H1 (cell line): Measurements from ENCODE around the gene MIDN. TPM values are rescaled to one million over a fixed set of nuclear protein-coding genes. Genes with fewer than 3 reads are reported as not detected.

ENCODE experiments used
- BCL11A ChIP-seq, 2 experiments: IDR thresholded peaks; one replicate each; pipeline ENCODE4 v1.6.1; 2011; ENCODE audit warnings: low read depth in 2 of 2, low read length in 2 of 2, mild to moderate bottlenecking in 2 of 2
- CBX8 ChIP-seq: fragments of 300-800, 300-1000 bp; sonication (generic); IDR thresholded peaks from 2 replicates; pipeline ENCODE4 v1.7.1; 2016; ENCODE audit warnings: low read depth, low read length, borderline replicate concordance
- CEBPB ChIP-seq: IDR thresholded peaks from 2 replicates; pipeline ENCODE4 v1.6.1; 2012; ENCODE audit warnings: low read depth, low read length
- CHD1 ChIP-seq: IDR thresholded peaks from 2 replicates; pipeline ENCODE4 v1.6.1; 2012; ENCODE audit warnings: low read depth, low read length, improper control_type of control experiment
- CTBP2 ChIP-seq: IDR thresholded peaks from 2 replicates; pipeline ENCODE4 v1.7.0; 2011; ENCODE audit warnings: borderline replicate concordance, mild to moderate bottlenecking, moderate library complexity, mixed read lengths, low read length; ENCODE audit not compliant: insufficient read depth, insufficient read length
- E2F6 ChIP-seq: IDR thresholded peaks from 2 replicates; pipeline ENCODE4 v1.6.1; 2012; ENCODE audit warnings: inconsistent platforms
- EGR1 ChIP-seq: IDR thresholded peaks from 2 replicates; pipeline ENCODE4 v1.6.1; 2011; ENCODE audit warnings: low read depth, low read length, borderline replicate concordance
- EP300 ChIP-seq, 2 experiments: IDR thresholded peaks; 1 replicate in 1 of 2; 2 replicates in 1 of 2; pipeline ENCODE4 v1.6.1; 2011 to 2012; ENCODE audit warnings: low read depth in 2 of 2, low read length in 2 of 2, mild to moderate bottlenecking in 2 of 2, borderline replicate concordance in 1 of 2, inconsistent platforms in 1 of 2, moderate library complexity in 1 of 2
- HDAC2 ChIP-seq, 2 experiments: fragments of 300-600 bp in 1 of 2; sonication (generic) in 1 of 2; IDR thresholded peaks; 2 replicates each; pipeline ENCODE4 v1.6.1; 2011 to 2012; ENCODE audit warnings: low read depth in 2 of 2, low read length in 2 of 2, mild to moderate bottlenecking in 2 of 2, moderate library complexity in 2 of 2, borderline replicate concordance in 1 of 2, inconsistent platforms in 1 of 2
- JUN ChIP-seq: IDR thresholded peaks from 2 replicates; pipeline ENCODE4 v1.6.1; 2011; ENCODE audit warnings: low read depth, mild to moderate bottlenecking, improper control_type of control experiment, low read length
- JUND ChIP-seq: IDR thresholded peaks from 2 replicates; pipeline ENCODE4 v1.6.1; 2011; ENCODE audit warnings: mild to moderate bottlenecking, improper control_type of control experiment, low read length
- PHF8 ChIP-seq: fragments of 200-600 bp; sonication (generic); conservative IDR thresholded peaks from 2 replicates; pipeline ENCODE4 v1.7.1; 2012; ENCODE audit warnings: low read depth, mild to moderate bottlenecking, inconsistent platforms, low read length, moderate library complexity
- POU5F1 ChIP-seq: IDR thresholded peaks from 2 replicates; pipeline ENCODE4 v1.6.1; 2011; ENCODE audit warnings: low read depth, mild to moderate bottlenecking, low read length, moderate library complexity
- RAD21 ChIP-seq, 2 experiments: IDR thresholded peaks in 1 of 2; conservative IDR thresholded peaks in 1 of 2; 2 replicates each; pipeline ENCODE4 v1.6.1; 2011; ENCODE audit warnings: low read depth in 2 of 2, low read length in 2 of 2, improper control_type of control experiment in 1 of 2, inconsistent platforms in 1 of 2, mild to moderate bottlenecking in 1 of 2, moderate library complexity in 1 of 2
- RFX5 ChIP-seq: IDR thresholded peaks from 2 replicates; pipeline ENCODE4 v1.6.1; 2011; ENCODE audit warnings: low read depth, low read length, improper control_type of control experiment, borderline replicate concordance
- RXRA ChIP-seq: IDR thresholded peaks from 2 replicates; pipeline ENCODE4 v1.6.1; 2011; ENCODE audit warnings: low read depth, mild to moderate bottlenecking, low read length, moderate library complexity; ENCODE audit not compliant: insufficient read depth
- SAP30 ChIP-seq: fragments of 300-600 bp; sonication (generic); IDR thresholded peaks from 2 replicates; pipeline ENCODE4 v1.7.1; 2012; ENCODE audit warnings: low read length, moderate library complexity, mild to moderate bottlenecking, inconsistent platforms; ENCODE audit not compliant: insufficient read depth, insufficient replicate concordance
- SIX5 ChIP-seq: IDR thresholded peaks from 2 replicates; pipeline ENCODE4 v1.6.1; 2011; ENCODE audit warnings: mild to moderate bottlenecking, low read depth, low read length
- SP1 ChIP-seq: IDR thresholded peaks from 2 replicates; pipeline ENCODE4 v1.6.1; 2011; ENCODE audit warnings: low read depth, low read length
- TCF12 ChIP-seq: IDR thresholded peaks from 2 replicates; pipeline ENCODE4 v1.6.1; 2011; ENCODE audit warnings: low read depth, mild to moderate bottlenecking, low read length
- USF2 ChIP-seq: IDR thresholded peaks from 2 replicates; pipeline ENCODE4 v1.6.1; 2011; ENCODE audit warnings: low read length, improper control_type of control experiment
- YY1 ChIP-seq: IDR thresholded peaks from 2 replicates; pipeline ENCODE4 v1.6.1; 2011; ENCODE audit warnings: low read depth, mild to moderate bottlenecking, low read length
- ZNF274 ChIP-seq: IDR thresholded peaks from 2 replicates; pipeline ENCODE4 v1.7.0; 2012; ENCODE audit warnings: low read length, borderline replicate concordance; ENCODE audit errors: extremely low read depth
- polyA plus RNA-seq, 7 experiments: library from polyadenylated mRNA; depleted of rRNA in 3 of 7; stranded (reverse) in 5 of 7; unstranded in 2 of 7; fragments of >200 nt in 5 of 7; fragments of 200-250 nt in 2 of 7; gene quantifications; 1 replicate in 5 of 7; 2 replicates in 1 of 7; 4 replicates in 1 of 7; pipeline versions ENCODE4 v1.2.1 to v1.2.3, GENCODE V29; 2011 to 2013; ENCODE audit warnings: missing spikeins in 2 of 7, mixed read lengths in 2 of 7
- total RNA-seq: library from RNA; stranded (reverse); fragmentation: NEBNext Ultra II Directional; extraction: Animal tissue kit (Norgen Biotek cat#: 25700); gene quantifications from 2 replicates; pipeline ENCODE4 v1.2.1, GENCODE V29; 2021

Gene MIDN
- total and polyA plus RNA-seq, 2 of the 8 experiments (the other 6 are each of a cell fraction or from before 2014, with no cell fraction given): 39.8 to 159 TPM

GRCh38 chr19:1248786-1249297 lies 459 bp downstream of the MIDN start (continued):
- TF ChIP-seq HDAC2 (IDR thresholded peaks at IDR 0.05; ENCODE audit: borderline replicate concordance in 1 of 2, low read depth in 2 of 2, low read length in 2 of 2): peak; percentile 47 to 66; a peak in 2 of 4 replicates
- no peak for TF ChIP-seq SIX5
- no peak for TF ChIP-seq ZNF274
- no peak for TF ChIP-seq SP1
- TF ChIP-seq TCF12: 0 out of 2 replicates have a peak, but pooled peaks have one; percentile 7
- TF ChIP-seq JUN: no peak
- TF ChIP-seq BCL11A (IDR thresholded peaks at IDR 0.05; ENCODE audit: low read depth in 2 of 2, low read length in 2 of 2): no peak
- no peak for TF ChIP-seq CTBP2
- no peak for TF ChIP-seq SAP30
- peak in 1 of 2 experiments; percentile 37; a peak in 1 of 4 replicates for TF ChIP-seq RAD21 (IDR thresholded peaks at IDR 0.05 in 1 of 2, conservative IDR thresholded peaks at IDR 0.05 in 1 of 2; ENCODE audit: low read depth in 2 of 2, low read length in 2 of 2)
- peak; percentile 81 for TF ChIP-seq JUND
- TF ChIP-seq YY1: no peak
- TF ChIP-seq E2F6: no peak
- TF ChIP-seq CEBPB: no peak
- TF ChIP-seq EGR1: peak; percentile 31; the same call in 1 of the 2 replicates
- TF ChIP-seq CHD1: no peak
- TF ChIP-seq CBX8: no peak
- TF ChIP-seq PHF8: 0 out of 2 replicates have a peak, but pooled peaks have one; percentile 19
- no peak for TF ChIP-seq POU5F1
- no peak for TF ChIP-seq RXRA
- no peak for TF ChIP-seq USF2
- TF ChIP-seq EP300 (IDR thresholded peaks at IDR 0.05; ENCODE audit: borderline replicate concordance in 1 of 2, low read depth in 2 of 2, low read length in 2 of 2): no peak
- TF ChIP-seq RFX5: no peak
